IMR-90 (cell line): ENCODE measurements around the gene TOMM20. TPM values are rescaled to one million over a fixed set of nuclear protein-coding genes. Genes with fewer than 3 reads are reported as not detected.

Source experiments
- ATAC-seq: fragments of 200-7000 bp; cut with Tn5 transposase; 2 replicates; pipeline ENCODE4 v1.9.1; 2020; ENCODE audit warnings: low read depth, mild to moderate bottlenecking, moderate library complexity
- BruUV-seq: library from RNA; stranded (reverse); fragments of 400-500 nt; replicated peaks from 2 replicates; lab custom pipeline; 2021; lab: Mats Ljungman, UMichigan
- CTCF ChIA-PET: fragments of 300-600 bp; formaldehyde crosslinking; extraction: SDS; loops from one replicate; lab custom pipeline; 2021; ENCODE audit warnings: antibody characterized with exemption; lab: Yijun Ruan, JAX
- POLR2A ChIA-PET: fragments of 300-600 bp; sonication (Branson Sonifier 250); formaldehyde crosslinking; loops from one replicate; lab custom pipeline; 2022; ENCODE audit warnings: antibody characterized with exemption; ENCODE audit not compliant: unreplicated experiment; lab: Charles Lee
- DNase-seq: peaks from one replicate; pipeline ENCODE4 v3.0.0; 2013
- H2AFZ ChIP-seq: replicated peaks from 2 replicates; pipeline ENCODE3; 2013; ENCODE audit warnings: low read length, mild to moderate bottlenecking; ENCODE audit not compliant: poor library complexity
- H2AK5ac ChIP-seq: 2 replicates; pipeline ENCODE4 v1.6.1; 2013; ENCODE audit warnings: low read depth, low read length, inconsistent platforms
- H2AK9ac ChIP-seq: replicated peaks from 2 replicates; pipeline ENCODE3; 2013; ENCODE audit warnings: mild to moderate bottlenecking, low read depth, low read length, moderate library complexity; ENCODE audit not compliant: poor library complexity
- H2BK120ac ChIP-seq: 2 replicates; pipeline ENCODE4 v1.6.1; 2013; ENCODE audit warnings: low read depth, low read length, inconsistent platforms
- H2BK15ac ChIP-seq: 3 replicates; pipeline ENCODE4 v1.6.1; 2013; ENCODE audit warnings: low read depth, low read length, inconsistent platforms
- H2BK20ac ChIP-seq: 2 replicates; pipeline ENCODE4 v1.6.1; 2013; ENCODE audit warnings: low read depth, mild to moderate bottlenecking, inconsistent platforms, low read length, moderate library complexity
- H2BK5ac ChIP-seq: 2 replicates; pipeline ENCODE4 v1.6.1; 2013; ENCODE audit warnings: mild to moderate bottlenecking, low read depth, low read length, inconsistent platforms; ENCODE audit not compliant: poor library complexity, severe bottlenecking
- H3K14ac ChIP-seq: replicated peaks from 2 replicates; pipeline ENCODE4 v1.6.1; 2013; ENCODE audit warnings: low read depth, low read length, inconsistent platforms
- H3K18ac ChIP-seq: 2 replicates; pipeline ENCODE4 v1.6.1; 2013; ENCODE audit warnings: low read depth, low read length, control low read depth
- H3K23ac ChIP-seq: 2 replicates; pipeline ENCODE4 v1.6.1; 2013; ENCODE audit warnings: low read depth, low read length, inconsistent platforms
- H3K27ac ChIP-seq: 2 replicates; pipeline ENCODE4 v1.5.1; 2013; ENCODE audit warnings: mild to moderate bottlenecking, control low read depth, low read length; ENCODE audit not compliant: insufficient read depth
- H3K27me3 ChIP-seq: 2 replicates; pipeline ENCODE4 v1.6.1; 2013; ENCODE audit warnings: low read length; ENCODE audit not compliant: control insufficient read depth, insufficient read depth
- H3K36me3 ChIP-seq: 2 replicates; pipeline ENCODE4 v1.6.1; 2013; ENCODE audit warnings: low read length, mixed read lengths; ENCODE audit not compliant: control insufficient read depth, insufficient read depth
- H3K4ac ChIP-seq: 2 replicates; pipeline ENCODE4 v1.6.1; 2013; ENCODE audit warnings: low read depth, low read length, inconsistent platforms
- H3K4me1 ChIP-seq: 2 replicates; pipeline ENCODE4 v1.6.1; 2013; ENCODE audit warnings: low read length, mixed read lengths; ENCODE audit not compliant: control insufficient read depth, insufficient read depth
- H3K4me2 ChIP-seq: 2 replicates; pipeline ENCODE4 v1.6.1; 2013; ENCODE audit warnings: low read depth, mild to moderate bottlenecking, control low read depth, low read length, moderate library complexity
- H3K4me3 ChIP-seq: 2 replicates; pipeline ENCODE4 v1.5.1; 2013; ENCODE audit warnings: low read depth, mild to moderate bottlenecking, control low read depth, low read length, moderate library complexity; ENCODE audit not compliant: insufficient read depth
- H3K56ac ChIP-seq: 2 replicates; pipeline ENCODE4 v1.6.1; 2013; ENCODE audit warnings: low read length, inconsistent platforms; ENCODE audit not compliant: insufficient read depth; ENCODE audit errors: extremely low read depth
- H3K79me1 ChIP-seq, 2 experiments: 2 replicates each; pipeline ENCODE4 v1.6.1; 2013; ENCODE audit warnings: low read length in 2 of 2, inconsistent platforms in 1 of 2, low read depth in 1 of 2
- H3K9ac ChIP-seq: 2 replicates; pipeline ENCODE4 v1.6.1; 2013; ENCODE audit warnings: low read depth, low read length, control low read depth
- H3K9me1 ChIP-seq: 2 replicates; pipeline ENCODE4 v1.6.1; 2013; ENCODE audit warnings: low read length, inconsistent platforms; ENCODE audit not compliant: insufficient read depth
- H3K9me3 ChIP-seq: 2 replicates; pipeline ENCODE4 v1.6.1; 2013; ENCODE audit warnings: low read length; ENCODE audit not compliant: control insufficient read depth, insufficient read depth
- H4K20me1 ChIP-seq: 2 replicates; pipeline ENCODE4 v1.6.1; 2013; ENCODE audit warnings: low read length, inconsistent platforms; ENCODE audit not compliant: insufficient read depth
- H4K5ac ChIP-seq: 2 replicates; pipeline ENCODE4 v1.6.1; 2013; ENCODE audit warnings: mild to moderate bottlenecking, low read depth, low read length, control low read depth
- H4K8ac ChIP-seq, 2 experiments: 2 replicates each; pipeline ENCODE4 v1.6.1; 2013; ENCODE audit warnings: low read depth in 2 of 2, low read length in 2 of 2, control low read depth in 1 of 2, inconsistent platforms in 1 of 2
- H4K91ac ChIP-seq: 2 replicates; pipeline ENCODE4 v1.6.1; 2013; ENCODE audit warnings: low read depth, low read length, inconsistent platforms; ENCODE audit not compliant: insufficient read depth
- BHLHE40 ChIP-seq: fragments of 150-350 bp; IDR thresholded peaks from 2 replicates; pipeline ENCODE4 v1.6.1; 2016; ENCODE audit warnings: mild to moderate bottlenecking, low read depth, low read length
- FOS ChIP-seq: fragments of 150-350 bp; IDR thresholded peaks from 2 replicates; pipeline ENCODE4 v1.6.1; 2016; ENCODE audit warnings: low read depth, low read length
- MXI1 ChIP-seq: IDR thresholded peaks from 2 replicates; pipeline ENCODE4 v1.6.1; 2012; ENCODE audit warnings: low read depth, mild to moderate bottlenecking, low read length, moderate library complexity, borderline replicate concordance
- RFX5 ChIP-seq: IDR thresholded peaks from 2 replicates; pipeline ENCODE4 v1.8.0; 2012; ENCODE audit warnings: low read depth, mild to moderate bottlenecking, low read length, moderate library complexity
- WGBS, 2 experiments: methylation state at CpG; one replicate each; pipeline versions ENCODE4 v1.1.5 to v1.1.7; 2013; ENCODE audit warnings: missing lambda C conversion rate in 2 of 2; ENCODE audit not compliant: insufficient read length in 1 of 2; ENCODE audit errors: extremely low coverage in 2 of 2; 5-methylcytosine and 5-hydroxymethylcytosine counted together
- dilution Hi-C: fragments of 300-500 bp; cut with HindIII; formaldehyde crosslinking; loops from one replicate; pipeline ENCODE4 v1.14.3; 2018; ENCODE audit warnings: low sequenced_read_pairs; ENCODE audit not compliant: unreplicated experiment
- in situ Hi-C: fragments of 300-500 bp; cut with MboI; formaldehyde crosslinking; loops from 3 replicates; pipeline ENCODE4 v1.14.3; 2019; ENCODE audit warnings: low sequenced_read_pairs, inconsistent platforms, mixed read lengths
- intact Hi-C: fragments of 100-400 bp; cut with micrococcal nuclease; formaldehyde crosslinking; loops from 2 replicates; pipeline ENCODE4 v1.10.0; 2022
- polyA plus RNA-seq, 3 experiments: library from polyadenylated mRNA; depleted of rRNA; stranded (reverse); fragments of >200 nt; gene quantifications; 2 replicates each; pipeline ENCODE4 v1.2.3, GENCODE V29; 2012; ENCODE audit warnings: low replicate concordance in 1 of 3
- total RNA-seq: library from RNA; depleted of rRNA; stranded (reverse); fragments of >200 nt; gene quantifications from 2 replicates; pipeline ENCODE4 v1.2.3, GENCODE V29; 2012

Gene TOMM20
- total and polyA plus RNA-seq, 2 of the 4 experiments (the other 2 are of a cell fraction) = 75.3 to 84.4 TPM

DNA sequence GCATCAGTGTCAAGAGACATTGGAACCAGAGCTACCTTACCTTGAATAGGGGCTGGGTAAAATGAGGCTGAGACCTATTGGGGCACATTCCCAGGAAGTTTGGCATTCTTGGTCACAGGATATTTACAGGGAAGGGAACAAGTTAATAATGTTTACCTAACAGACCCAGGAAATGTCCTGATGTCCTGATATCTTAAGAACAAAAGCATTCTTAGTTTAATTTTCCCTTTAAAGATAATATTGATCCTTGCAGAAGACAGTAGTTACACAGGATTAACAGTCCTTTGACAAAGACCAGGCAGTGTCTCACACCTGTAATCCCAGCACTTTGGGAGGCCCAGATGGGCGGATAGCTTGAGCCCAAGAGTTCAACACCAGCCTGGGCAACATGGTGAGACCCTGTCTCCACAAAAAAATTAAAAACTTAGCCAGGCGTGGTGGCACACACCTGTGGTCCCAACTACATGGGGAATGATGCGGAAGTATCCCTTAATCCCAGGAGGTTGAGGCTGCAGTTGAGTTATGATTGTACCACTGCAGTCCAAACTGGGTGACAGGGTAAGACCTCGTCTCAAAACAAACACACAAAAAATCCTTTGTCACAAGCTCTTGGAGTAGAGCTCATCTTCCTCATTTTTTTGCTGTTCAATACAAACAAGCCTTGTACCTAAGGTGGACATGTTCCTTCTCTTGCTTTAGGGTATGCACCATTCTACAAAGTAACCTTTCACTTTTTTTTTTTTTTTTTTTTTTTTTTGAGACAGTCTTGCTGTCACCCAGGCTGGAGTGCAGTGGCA is 1.3 kb upstream of the TOMM20 start:
- Histone ChIP-seq H3K9me3 (no peaks in the 10 kb centered on the region), H2AFZ (no peak overlapping the region), H2AK9ac (no peak overlapping the region), H4K5ac (peak overlapping the region; percentile 86), H3K18ac (no peak overlapping the region), H3K4me1 (0 out of 2 replicates have a peak, but pooled peaks cover 1% of the 10 kb centered on the region), H4K8ac (peak overlapping the region; percentile 75 to 91; a peak in 3 of 4 replicates), H4K91ac (no peak overlapping the region), H3K9ac (no peak overlapping the region), H2BK5ac (peak overlapping the region; percentile 15), H3K4me2 (no peak overlapping the region), H3K23ac (no peak overlapping the region), H4K20me1 (peaks cover 30% of the 10 kb centered on the region), H3K4me3 (no peak overlapping the region), H3K27me3 (no peaks in the 10 kb centered on the region), H2BK120ac (no peak overlapping the region), H3K9me1 (no peaks in the 10 kb centered on the region; the same call in 1 of the 2 replicates), H3K27ac (no peak overlapping the region), H2AK5ac (0 out of 2 replicates have a peak overlapping the region, but pooled peaks have one; percentile 27), H3K14ac (no peak overlapping the region), H3K79me1 (peaks cover 0 to 10% of the 10 kb centered on the region in 2 experiments; a peak in 2 of 4 replicates), H3K36me3 (peaks cover 13% of the 10 kb centered on the region), H2BK20ac (no peak overlapping the region), H2BK15ac (no peak overlapping the region), H3K56ac (no peak overlapping the region), H3K4ac (0 out of 2 replicates have a peak overlapping the region, but pooled peaks have one; percentile 1)
- WGBS, 2 experiments = no CpG with 5 or more reads among the region's 4 CpGs
- in situ Hi-C loops = no loop called here
- no TSS peak for BruUV-seq
- POLR2A ChIA-PET = no interaction called here
- ATAC-seq (no peak), DNase-seq (no peak)
- CTCF ChIA-PET = no interaction called here
- dilution Hi-C loops = no loop called here
- TF ChIP-seq FOS (no peak), RFX5 (no peak), MXI1 (no peak), BHLHE40 (no peak)
- intact Hi-C loops = no loop called here
